Measurements from ENCODE around the gene KCNQ1.

The KCNQ1 gene

DNA sequence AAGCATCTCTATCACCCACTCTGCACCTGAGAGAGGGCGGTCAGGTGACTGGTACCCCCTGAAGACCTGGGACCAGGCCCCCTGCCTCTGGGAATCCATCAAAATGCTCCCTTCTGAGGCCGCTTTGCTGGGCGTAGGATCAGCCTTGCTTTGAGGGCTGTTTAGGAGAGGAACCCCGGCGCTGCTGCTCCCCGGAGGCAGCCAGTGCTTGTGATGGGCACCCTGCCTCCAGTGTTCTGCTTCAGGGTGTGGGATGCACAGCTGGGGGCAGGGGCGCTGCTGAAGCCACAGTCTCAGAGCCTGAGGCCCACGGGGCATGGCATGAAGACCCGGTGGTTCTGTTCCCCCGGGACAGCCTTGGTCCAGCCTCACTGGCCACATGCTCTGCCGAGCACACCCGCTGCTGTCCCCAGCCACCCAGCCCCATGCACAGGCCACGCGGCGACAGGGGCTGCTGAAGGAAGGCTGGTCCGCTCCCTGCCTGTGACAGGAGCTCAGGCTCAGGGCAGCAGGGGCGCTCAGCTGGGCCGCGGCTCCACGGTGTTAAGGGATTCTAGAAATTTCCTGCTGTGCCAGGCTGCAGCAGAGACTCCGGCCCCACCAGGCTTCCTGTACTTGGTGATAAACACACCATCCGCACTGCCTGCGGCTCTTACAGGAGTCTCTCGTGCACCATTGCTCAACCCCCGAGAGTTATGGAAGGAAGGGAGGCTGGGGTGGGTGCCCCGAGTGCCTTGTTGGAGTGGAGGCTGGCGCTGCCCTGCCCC is 91.0 kb downstream of the KCNQ1 start:
- H3K4me3 ChIP-seq (ENCODE audit: low read length) = no peak overlapping the region
- TF ChIP-seq, protein P1, sequence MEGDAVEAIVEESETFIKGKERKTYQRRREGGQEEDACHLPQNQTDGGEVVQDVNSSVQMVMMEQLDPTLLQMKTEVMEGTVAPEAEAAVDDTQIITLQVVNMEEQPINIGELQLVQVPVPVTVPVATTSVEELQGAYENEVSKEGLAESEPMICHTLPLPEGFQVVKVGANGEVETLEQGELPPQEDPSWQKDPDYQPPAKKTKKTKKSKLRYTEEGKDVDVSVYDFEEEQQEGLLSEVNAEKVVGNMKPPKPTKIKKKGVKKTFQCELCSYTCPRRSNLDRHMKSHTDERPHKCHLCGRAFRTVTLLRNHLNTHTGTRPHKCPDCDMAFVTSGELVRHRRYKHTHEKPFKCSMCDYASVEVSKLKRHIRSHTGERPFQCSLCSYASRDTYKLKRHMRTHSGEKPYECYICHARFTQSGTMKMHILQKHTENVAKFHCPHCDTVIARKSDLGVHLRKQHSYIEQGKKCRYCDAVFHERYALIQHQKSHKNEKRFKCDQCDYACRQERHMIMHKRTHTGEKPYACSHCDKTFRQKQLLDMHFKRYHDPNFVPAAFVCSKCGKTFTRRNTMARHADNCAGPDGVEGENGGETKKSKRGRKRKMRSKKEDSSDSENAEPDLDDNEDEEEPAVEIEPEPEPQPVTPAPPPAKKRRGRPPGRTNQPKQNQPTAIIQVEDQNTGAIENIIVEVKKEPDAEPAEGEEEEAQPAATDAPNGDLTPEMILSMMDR (IDR thresholded peaks at IDR 0.05; ENCODE audit: insufficient read depth, low read depth, low read length, missing control alignments) = no peak
- DNase-seq (ENCODE audit: low read depth) = no peak

DNA sequence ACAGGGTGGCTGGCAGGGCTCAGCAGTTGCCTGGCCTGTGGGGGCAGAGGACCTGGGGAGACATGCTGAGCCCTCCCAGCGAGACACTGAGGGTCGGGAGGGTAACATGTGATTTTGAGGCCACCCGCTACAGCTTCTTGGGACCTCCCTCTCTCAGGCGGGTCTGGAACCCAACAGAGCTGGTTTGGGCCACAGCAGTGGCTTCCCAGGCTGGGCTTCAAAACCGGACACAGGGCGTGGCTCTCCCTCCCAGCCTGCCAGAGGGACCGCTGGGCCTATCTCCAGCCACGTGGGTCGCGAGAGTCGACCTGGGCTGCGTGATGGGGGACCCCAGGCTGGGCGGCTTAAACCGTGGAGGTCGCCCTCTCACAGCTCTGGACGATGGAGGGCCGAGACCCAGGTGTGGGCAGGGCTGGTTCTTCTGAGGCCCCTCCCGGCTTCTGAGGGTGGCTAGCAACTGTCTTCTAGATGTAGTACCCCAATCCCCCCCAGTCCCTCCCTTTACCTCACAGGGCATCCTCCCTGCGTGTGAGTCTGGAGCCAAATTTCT is 91.7 kb downstream of the KCNQ1 start:
- TF ChIP-seq, protein P1 (IDR thresholded peaks at IDR 0.05; ENCODE audit: insufficient read depth, low read depth, low read length, missing control alignments) = no peak
- no peak overlapping the region for H3K4me3 ChIP-seq (ENCODE audit: low read length)
- no peak for DNase-seq (ENCODE audit: low read depth)

DNA sequence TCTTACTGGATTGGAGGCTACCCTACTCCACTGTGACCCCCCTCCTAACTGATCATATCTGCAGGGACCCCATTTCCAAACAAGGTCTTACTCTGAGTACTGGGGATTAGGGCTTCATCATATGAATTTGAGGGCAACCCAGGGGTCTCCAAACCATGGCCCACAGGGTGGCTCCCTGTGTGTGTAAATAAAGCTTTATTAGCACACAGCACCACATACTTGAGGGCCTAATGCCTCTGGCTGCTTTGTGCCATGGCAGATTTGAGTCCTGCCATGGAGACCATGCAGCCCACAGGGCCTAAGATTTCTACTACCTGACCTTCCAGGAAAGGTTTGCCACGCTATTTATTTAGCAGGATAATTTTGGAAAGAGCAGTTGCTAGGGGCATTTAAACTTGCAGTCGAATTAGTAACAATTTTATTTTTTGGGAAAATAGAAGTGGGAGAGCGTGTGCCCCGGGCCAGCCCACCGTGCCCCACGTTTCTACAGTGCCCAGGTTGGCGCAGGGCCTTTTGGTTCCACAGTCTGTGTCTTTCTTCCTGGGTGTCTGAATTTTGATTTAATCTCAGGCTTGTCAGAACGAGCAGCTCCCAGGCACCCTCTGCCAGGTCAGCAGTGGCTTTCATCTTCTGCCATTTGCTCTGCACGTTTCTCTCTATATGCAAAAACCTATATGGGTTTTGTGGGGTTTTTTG is 92.3 kb downstream of the KCNQ1 start:
- H3K4me3 ChIP-seq (ENCODE audit: low read length) = no peak overlapping the region
- no peak for DNase-seq (ENCODE audit: low read depth)
- TF ChIP-seq, protein P1 (IDR thresholded peaks at IDR 0.05; ENCODE audit: insufficient read depth, low read depth, low read length, missing control alignments) = no peak

DNA sequence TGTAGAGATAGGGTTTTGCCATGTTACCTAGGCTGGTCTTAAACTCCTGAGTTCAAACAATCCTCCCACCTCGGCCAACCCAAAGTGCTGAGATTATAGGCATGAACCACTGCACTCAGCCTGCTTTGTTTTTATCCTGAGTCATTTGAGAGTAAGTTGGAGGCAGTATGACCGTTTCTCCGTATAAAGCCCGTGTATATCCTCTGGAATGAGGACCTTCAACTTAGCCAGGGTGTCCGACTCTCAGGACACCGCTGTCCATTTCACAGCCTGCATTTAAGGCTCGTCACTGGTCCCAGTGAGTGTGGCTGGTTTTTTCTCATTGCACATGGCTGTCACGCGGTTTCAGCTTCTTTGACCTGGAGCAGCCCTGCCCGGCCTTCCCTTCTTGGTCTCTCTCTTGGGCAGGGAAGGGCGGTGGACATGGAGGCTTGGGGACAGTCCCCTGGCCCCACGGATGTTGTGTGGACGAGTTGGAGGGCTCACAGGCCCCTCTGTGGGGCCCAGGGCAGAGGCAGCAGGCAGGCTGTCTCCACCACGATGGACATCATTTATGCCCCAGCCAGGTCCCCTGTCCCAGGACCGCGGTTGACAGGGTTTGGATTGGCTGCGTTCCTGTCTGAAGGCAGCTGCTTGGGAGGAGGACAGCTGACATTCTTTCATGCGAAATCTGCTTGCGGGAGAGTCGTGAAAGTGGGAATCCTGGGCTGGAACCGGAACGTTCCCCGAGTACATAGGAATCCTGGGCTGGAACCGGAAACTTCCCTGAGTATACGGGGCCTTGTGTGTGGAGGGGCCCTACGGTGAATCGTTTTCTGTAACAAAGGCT is 93.3 kb downstream of the KCNQ1 start:
- no peak for DNase-seq (ENCODE audit: low read depth)
- TF ChIP-seq, protein P1 (IDR thresholded peaks at IDR 0.05; ENCODE audit: insufficient read depth, low read depth, low read length, missing control alignments) = no peak
- no peak overlapping the region for H3K4me3 ChIP-seq (ENCODE audit: low read length)

DNA sequence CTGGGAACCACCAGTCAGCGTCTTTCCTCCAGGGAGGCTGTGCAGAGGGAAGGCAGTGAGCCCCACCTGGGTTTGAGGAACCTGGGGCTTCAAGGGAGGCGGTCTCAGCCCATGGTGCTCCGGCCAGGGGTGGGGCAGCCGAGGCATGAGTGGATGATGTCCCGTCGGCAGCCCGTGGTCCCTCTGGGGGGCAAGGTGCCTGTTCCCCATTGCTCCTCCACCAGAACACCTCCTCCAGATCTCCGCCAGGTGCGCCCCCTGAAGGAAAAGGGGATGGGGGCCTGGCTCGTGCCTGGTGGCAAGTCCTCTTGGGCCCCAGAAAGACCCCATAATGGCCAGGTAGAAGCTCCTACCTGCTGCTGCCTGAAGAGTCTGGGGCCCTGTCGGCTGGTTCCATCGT is 94.1 kb downstream of the KCNQ1 start:
- no peak for DNase-seq (ENCODE audit: low read depth)
- TF ChIP-seq, protein P1 (IDR thresholded peaks at IDR 0.05; ENCODE audit: insufficient read depth, low read depth, low read length, missing control alignments) = no peak
- no peak overlapping the region for H3K4me3 ChIP-seq (ENCODE audit: low read length)

DNA sequence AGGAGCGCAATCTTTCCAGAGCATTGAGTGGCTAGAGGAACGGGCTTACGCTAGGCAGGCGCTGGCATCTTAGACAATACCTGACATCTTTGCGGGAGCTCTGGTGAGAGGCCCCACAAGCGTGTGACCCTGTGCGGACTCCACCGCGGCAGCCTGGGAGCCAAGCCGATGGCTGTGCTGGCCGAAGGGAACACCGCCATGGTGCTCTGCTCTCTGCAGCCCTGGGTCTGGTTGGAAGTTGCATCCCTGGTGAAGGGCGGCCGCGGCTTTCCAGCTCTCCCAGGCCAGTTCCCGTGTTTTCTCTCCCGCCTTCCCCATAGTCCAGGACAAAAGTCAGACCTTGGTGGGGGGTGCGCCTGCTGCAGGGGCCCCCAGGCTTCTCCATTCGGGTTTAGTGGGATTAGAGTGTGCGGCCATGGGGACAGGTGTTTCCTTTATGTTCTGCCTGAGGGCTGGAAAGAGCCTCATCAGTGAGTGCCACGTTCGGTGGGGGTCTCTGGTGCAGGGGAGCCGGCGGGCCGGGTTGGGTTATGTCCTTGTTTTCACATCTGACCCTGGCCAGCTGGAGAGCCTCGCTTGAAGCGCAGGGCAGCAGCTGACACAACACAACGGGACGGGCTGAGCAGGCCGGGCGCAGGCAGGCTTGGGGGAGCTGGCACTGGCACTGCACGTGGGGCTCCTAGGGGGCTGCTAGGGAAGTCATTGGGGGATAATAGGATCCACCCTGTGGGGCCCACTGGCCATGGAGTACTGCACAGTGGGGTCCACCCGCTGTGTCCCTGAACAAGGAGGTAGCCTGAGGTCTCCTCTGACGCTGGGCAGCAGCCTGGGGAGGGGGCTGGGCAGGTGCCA is 94.8 kb downstream of the KCNQ1 start:
- TF ChIP-seq, protein P1 (IDR thresholded peaks at IDR 0.05; ENCODE audit: insufficient read depth, low read depth, low read length, missing control alignments) = no peak
- no peak for DNase-seq (ENCODE audit: low read depth)
- H3K4me3 ChIP-seq (ENCODE audit: low read length) = no peak overlapping the region

All from epithelial cell of esophagus (primary cell).